GM21367 (cell line): ENCODE measurements around the gene MFSD2A.
"Not testable (repeated sequence)": the region's sequence is repeated elsewhere in the genome, so short reads cannot be mapped to it uniquely, and the experiment has no call there.

Source experiments
- ATAC-seq: cut with Tn5 transposase; IDR thresholded peaks from one replicate; pipeline ENCODE4 v1.9.1; 2021; ENCODE audit not compliant: unreplicated experiment

The MFSD2A gene

GRCh38 chr1:39964552-39964951 is 9.6 kb downstream of the MFSD2A start:
- no peak for ATAC-seq

DNA sequence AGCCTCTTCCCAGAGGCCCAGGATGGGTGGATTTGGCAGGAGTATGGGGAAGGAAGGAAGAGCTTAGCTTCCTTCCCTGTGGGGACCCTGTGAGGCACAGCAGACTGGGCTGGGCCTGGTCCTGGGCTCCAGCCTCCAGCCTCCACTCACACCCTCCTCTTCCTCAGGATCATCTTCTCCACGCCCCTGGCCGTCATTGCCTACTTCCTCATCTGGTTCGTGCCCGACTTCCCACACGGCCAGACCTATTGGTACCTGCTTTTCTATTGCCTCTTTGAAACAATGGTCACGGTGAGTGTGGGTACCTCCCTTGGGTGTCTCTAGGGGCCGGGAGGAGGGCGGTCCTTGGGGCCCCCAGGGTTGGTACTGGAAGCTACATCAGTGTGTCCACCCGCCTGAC is 10.1 kb downstream of the MFSD2A start:
- no peak for ATAC-seq

DNA sequence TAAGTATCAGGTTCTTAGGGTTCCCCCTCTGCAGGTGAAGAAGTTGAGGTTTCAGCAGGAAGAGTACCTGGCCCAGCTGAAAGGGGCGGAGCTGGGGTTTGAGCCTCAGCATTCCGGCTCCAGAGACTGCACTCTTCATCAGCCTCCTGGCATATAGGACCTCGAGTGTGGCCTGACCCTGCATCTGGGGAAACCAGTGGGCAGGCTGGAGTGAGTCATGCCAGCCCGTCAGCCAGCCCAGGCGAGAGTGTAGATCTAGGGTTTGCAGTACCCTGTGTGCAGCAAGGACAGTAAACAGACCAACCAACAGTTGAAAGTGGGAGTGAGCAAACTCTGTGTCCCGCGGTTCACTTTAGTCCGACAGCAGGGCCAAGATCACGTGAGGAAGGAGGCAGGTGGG is 14.1 kb downstream of the MFSD2A start:
- no peak for ATAC-seq

DNA sequence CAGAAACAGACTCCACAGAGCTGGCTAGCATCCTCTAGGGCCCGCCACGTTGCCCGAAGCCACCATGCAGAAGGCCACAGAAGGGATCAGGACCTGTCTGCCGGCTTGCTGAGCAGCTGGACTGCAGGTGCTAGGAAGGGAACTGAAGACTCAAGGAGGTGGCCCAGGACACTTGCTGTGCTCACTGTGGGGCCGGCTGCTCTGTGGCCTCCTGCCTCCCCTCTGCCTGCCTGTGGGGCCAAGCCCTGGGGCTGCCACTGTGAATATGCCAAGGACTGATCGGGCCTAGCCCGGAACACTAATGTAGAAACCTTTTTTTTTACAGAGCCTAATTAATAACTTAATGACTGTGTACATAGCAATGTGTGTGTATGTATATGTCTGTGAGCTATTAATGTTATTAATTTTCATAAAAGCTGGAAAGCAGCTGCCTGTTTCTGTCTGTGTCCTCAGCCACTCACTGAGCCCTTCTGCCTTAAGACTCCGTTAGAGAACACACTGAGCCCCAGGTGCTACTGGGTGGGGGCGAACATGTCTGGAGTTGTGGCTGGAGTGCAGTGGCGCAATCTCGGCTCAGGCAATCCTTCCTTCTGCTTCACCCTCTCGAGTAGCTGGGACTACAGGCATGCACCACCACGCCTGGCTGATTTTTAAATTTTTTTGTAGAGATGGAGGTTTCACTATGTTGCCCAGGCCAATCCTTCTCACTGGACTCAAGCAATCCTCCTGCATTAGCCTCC is 14.8 kb downstream of the MFSD2A start:
- no peak for ATAC-seq

DNA sequence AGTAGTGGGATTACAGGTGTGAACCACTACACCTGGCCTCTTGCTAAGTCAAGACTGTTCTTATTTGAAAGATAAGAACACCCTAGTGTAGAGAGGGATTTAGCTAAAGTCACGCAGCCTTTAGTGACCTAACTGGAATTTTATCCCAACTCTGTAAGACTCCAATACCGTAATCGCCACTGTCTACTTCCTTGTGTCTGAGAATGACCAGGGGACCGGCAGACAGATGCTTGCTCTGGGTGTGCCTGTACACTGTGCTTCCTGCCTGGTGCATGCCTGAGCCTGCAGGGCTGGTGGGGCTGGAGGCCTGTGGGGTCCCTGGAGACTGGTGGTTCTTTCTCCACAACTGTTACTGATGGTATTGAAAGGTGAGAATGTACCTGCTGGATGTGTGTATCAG is 15.3 kb downstream of the MFSD2A start:
- ATAC-seq = no peak

GRCh38 chr1:39971138-39971537 is 16.2 kb downstream of the MFSD2A start:
- no peak for ATAC-seq

- no peak for ATAC-seq
Measured at GRCh38 chr1:39973503-39974135, 18.7 kb downstream of the MFSD2A start.

GRCh38 chr1:39976732-39977131 is 21.8 kb downstream of the MFSD2A start:
- ATAC-seq = no peak

- ATAC-seq = no peak
Measured at GRCh38 chr1:39977202-39977601, 22.3 kb downstream of the MFSD2A start.

DNA sequence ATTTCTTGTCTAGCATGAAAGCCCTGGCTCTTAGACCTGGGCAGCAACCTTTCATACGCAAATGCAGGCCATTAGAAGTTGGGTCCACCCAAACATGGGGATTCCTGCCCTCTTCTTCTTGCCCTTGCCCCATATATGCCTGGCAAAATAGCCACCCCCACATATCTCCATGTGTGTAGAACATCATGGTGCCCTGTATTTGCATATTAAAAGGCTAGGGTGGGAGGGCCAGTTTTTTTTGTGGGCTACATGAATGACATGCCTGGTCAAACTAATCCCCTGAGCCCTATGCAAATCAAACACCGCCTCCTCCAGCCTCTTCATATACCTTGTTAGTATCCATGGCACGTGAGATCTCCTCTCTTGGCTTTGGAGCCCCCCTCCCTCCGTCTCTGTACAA is 24.7 kb downstream of the MFSD2A start:
- ATAC-seq = no peak

GRCh38 chr1:39980555-39981313 is 25.8 kb downstream of the MFSD2A start:
- no peak for ATAC-seq

DNA sequence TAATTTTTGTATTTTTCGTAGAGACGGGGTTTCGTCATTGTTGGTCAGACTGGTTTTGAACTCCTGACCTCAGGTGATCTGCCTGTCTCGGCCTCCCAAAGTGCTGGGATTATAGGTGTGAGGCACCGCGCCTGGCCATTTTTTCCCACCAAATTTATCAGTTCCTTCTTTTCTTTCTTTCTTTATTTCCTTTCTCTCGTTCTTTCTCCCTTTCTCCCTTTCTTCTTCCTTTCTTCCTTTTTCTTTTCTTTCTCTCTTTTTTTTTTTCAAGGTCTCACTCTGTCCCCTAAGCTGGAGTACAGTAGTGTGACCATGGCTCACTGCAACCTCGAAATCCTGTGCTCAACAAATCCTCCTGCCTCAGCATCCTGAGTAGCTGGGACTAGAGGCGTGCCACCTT is 26.4 kb downstream of the MFSD2A start:
- no peak for ATAC-seq

- ATAC-seq = no peak
Measured at GRCh38 chr1:39981945-39982344, 27.0 kb downstream of the MFSD2A start.

- ATAC-seq = not testable (repeated sequence)
Measured at GRCh38 chr1:39984480-39984879, 29.5 kb downstream of the MFSD2A start.

DNA sequence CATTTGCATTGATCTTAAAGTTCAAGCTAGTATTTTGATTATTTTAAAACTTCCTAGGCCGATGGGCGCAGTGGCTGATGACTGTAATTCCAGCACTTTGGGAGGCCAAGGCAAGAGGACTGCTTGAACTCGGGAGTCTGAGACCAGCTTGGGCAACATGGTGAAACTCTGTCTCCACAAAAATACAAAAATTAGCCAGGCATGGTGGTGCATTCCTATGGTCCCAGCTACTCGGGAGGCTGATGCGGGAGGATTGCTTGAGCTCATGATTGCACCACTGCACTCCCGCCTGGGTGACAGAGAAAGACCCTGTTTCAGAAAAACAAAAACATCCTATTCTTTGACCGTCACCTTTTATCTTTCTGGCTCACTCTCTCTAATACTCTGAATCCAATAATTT is 30.0 kb downstream of the MFSD2A start:
- no peak for ATAC-seq

- no peak for ATAC-seq
Measured at GRCh38 chr1:39987869-39988268, 32.9 kb downstream of the MFSD2A start.

DNA sequence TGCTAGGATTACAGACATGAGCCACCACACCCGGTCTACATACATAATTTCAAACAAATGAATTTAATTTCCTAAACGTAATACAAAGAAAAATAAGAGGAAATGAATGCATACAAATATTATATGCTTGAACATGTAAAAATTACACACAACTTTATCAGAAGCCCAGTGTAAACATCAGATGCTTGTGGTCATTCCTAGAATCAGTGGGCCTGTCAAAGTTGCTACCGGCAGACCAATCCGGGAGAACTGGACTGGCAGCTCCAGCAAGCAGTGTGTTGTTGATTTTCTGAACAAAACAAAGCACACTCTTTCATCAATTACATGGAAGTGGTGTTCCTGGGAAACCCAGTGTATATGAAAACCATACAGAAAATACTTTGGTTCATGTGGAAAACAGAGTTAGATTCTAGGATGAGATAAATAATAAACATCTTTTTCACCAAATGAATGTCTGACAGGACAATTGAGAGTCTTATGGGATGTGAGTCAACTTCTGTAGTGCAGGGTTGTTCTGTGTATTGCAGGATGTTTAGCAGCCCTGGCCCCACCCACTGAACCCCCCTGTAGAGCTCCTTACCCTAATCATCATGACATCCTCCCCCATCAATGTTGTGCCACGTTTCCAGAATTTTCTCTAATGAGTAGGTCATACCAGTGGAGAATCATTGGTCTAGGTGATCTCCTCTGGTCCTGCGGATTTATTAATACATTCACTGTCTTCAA is 33.8 kb downstream of the MFSD2A start:
- no peak for ATAC-seq

- no peak for ATAC-seq
Measured at GRCh38 chr1:39990428-39990827, 35.5 kb downstream of the MFSD2A start.

DNA sequence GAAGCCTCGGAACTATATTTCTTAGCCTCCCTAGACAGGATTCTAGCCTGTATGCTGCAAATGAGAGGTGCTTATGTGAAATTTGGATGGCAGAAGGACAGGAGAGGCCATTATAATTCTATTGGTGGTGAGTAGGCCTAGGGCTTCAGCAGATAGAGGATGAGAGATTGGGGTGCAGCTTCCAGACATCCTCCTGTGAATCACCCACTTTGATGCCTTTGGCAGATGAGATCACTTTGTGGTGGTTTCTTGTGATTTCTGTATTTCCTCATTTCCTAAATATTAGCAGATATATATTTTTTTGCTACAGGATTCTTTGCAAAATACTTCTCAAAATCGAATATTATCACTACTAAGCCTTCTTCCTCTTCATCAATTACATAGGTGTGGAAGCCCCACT is 37.3 kb downstream of the MFSD2A start:
- no peak for ATAC-seq

GRCh38 chr1:39992888-39993287 is 37.9 kb downstream of the MFSD2A start:
- ATAC-seq = no peak

DNA sequence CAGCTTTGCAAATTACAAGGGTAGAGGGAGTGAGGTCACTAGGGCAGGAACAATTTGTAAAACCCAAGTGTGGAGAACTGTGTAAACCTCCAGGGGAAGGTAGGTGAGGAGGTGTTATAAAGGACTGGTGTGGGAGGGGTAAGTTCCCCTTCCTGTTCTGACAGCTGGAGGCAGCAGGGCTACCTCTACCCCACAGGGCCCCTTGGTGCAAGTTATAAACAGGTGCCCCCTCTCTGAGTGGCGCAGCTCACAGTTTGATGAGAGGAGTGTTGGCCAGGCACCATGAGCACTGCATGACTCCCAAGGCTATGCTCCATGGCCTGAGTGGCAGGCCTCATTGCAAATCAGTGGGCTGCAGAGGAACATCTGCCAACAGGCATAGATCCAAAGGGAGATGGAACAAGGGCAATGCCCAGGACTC is 41.0 kb downstream of the MFSD2A start:
- ATAC-seq = peak; percentile 77
